Parathyroid adenoma (tissue), 2 donors: ENCODE results near the gene ITPR2.

ENCODE experiments used
- H2AFZ ChIP-seq: fragments of 300-600 bp; sonication (generic); one replicate; pipeline ENCODE4 v1.7.0; 2017; ENCODE audit warnings: antibody characterized with exemption, mild to moderate bottlenecking
- H3K27ac ChIP-seq: fragments of 300-600 bp; sonication (generic); one replicate; pipeline ENCODE4 v1.7.0; 2017
- H3K27me3 ChIP-seq: fragments of 300-600 bp; sonication (generic); one replicate; pipeline ENCODE4 v1.7.0; 2017; ENCODE audit warnings: low read length; ENCODE audit not compliant: control insufficient read depth, insufficient read depth
- H3K36me3 ChIP-seq: fragments of 300-600 bp; sonication (generic); one replicate; pipeline ENCODE4 v1.7.0; 2017; ENCODE audit warnings: low read length; ENCODE audit not compliant: control insufficient read depth, insufficient read depth
- H3K4me1 ChIP-seq: fragments of 300-600 bp; sonication (generic); one replicate; pipeline ENCODE4 v1.7.0; 2017; ENCODE audit warnings: control low read depth
- H3K4me2 ChIP-seq: fragments of 300-600 bp; sonication (generic); one replicate; pipeline ENCODE4 v1.7.0; 2017; ENCODE audit warnings: low read length
- H3K4me3 ChIP-seq: fragments of 300-600 bp; sonication (generic); one replicate; pipeline ENCODE4 v1.7.0; 2017; ENCODE audit warnings: low read depth, low read length
- H3K79me2 ChIP-seq: fragments of 300-600 bp; sonication (generic); one replicate; pipeline ENCODE4 v1.7.0; 2017; ENCODE audit warnings: control low read depth
- H3K9ac ChIP-seq: fragments of 300-600 bp; sonication (generic); one replicate; pipeline ENCODE4 v1.7.0; 2017; ENCODE audit warnings: mild to moderate bottlenecking
- H3K9me3 ChIP-seq: fragments of 300-600 bp; sonication (generic); one replicate; pipeline ENCODE4 v1.7.0; 2017; ENCODE audit warnings: low read length; ENCODE audit not compliant: control insufficient read depth
- TF ChIP-seq, protein P1 (sequence below): fragments of 300-600 bp; sonication (generic); IDR thresholded peaks from one replicate; pipeline ENCODE4 v1.7.0; 2017; ENCODE audit warnings: antibody characterized with exemption, mild to moderate bottlenecking
- donor health status: primary hyperparathyroidism.

The ITPR2 gene

DNA sequence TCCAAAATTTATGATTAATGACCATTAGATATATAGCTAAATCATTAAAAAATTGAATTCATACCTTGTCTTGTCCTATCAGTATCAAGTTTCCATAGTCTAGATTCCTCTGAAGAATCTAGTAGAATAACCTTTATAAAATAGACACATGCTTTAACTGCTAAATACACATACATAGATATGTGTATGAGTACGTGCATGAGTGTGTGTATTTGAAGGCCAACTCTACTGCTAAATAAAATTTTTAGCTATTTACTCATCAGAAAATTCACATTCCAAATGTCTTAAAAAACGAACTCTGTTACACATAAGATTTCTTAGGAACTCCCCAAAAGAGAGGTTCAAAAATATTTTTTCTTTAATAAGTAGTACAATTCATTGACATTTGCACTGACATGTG is 404.6 kb downstream of the ITPR2 start:
- Histone ChIP-seq H3K4me2 (no peak overlapping the region), H3K36me3 (no peaks in the 10 kb centered on the region), H2AFZ (no peak overlapping the region), H3K9me3 (no peaks in the 10 kb centered on the region), H3K27me3 (no peaks in the 10 kb centered on the region), H3K9ac (no peak overlapping the region), H3K4me3 (no peak overlapping the region), H3K4me1 (peaks cover 10% of the 10 kb centered on the region), H3K79me2 (no peaks in the 10 kb centered on the region), H3K27ac (no peak overlapping the region)
- TF ChIP-seq, protein P1, sequence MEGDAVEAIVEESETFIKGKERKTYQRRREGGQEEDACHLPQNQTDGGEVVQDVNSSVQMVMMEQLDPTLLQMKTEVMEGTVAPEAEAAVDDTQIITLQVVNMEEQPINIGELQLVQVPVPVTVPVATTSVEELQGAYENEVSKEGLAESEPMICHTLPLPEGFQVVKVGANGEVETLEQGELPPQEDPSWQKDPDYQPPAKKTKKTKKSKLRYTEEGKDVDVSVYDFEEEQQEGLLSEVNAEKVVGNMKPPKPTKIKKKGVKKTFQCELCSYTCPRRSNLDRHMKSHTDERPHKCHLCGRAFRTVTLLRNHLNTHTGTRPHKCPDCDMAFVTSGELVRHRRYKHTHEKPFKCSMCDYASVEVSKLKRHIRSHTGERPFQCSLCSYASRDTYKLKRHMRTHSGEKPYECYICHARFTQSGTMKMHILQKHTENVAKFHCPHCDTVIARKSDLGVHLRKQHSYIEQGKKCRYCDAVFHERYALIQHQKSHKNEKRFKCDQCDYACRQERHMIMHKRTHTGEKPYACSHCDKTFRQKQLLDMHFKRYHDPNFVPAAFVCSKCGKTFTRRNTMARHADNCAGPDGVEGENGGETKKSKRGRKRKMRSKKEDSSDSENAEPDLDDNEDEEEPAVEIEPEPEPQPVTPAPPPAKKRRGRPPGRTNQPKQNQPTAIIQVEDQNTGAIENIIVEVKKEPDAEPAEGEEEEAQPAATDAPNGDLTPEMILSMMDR, result no peak

DNA sequence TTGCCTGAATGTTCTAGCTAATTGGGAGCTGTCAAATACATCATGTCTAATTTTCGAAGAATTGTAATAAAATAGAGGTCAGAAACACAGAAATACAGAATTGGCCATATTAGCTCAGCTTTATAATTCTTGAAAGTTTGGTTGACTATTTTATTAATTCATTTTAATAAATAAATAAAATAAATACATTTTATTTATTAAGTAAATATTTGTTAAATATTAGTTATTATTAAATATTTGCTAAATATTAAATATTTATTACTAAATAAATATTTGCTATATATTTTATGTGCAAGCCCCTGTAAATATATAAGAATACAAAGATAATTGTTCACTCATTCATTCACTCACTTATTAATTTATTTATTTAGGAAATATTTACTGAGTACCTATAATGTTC is 406.3 kb downstream of the ITPR2 start:
- no peak overlapping the region for H3K4me3 ChIP-seq
- H3K79me2 ChIP-seq, result no peaks in the 10 kb centered on the region
- TF ChIP-seq, protein P1, result no peak
- H3K4me1 ChIP-seq, result peaks cover 10% of the 10 kb centered on the region
- no peak overlapping the region for H3K4me2 ChIP-seq
- no peaks in the 10 kb centered on the region for H3K9me3 ChIP-seq
- no peaks in the 10 kb centered on the region for H3K36me3 ChIP-seq
- H3K27me3 ChIP-seq, result no peaks in the 10 kb centered on the region
- H3K27ac ChIP-seq, result no peak overlapping the region
- no peak overlapping the region for H2AFZ ChIP-seq
- no peak overlapping the region for H3K9ac ChIP-seq

DNA sequence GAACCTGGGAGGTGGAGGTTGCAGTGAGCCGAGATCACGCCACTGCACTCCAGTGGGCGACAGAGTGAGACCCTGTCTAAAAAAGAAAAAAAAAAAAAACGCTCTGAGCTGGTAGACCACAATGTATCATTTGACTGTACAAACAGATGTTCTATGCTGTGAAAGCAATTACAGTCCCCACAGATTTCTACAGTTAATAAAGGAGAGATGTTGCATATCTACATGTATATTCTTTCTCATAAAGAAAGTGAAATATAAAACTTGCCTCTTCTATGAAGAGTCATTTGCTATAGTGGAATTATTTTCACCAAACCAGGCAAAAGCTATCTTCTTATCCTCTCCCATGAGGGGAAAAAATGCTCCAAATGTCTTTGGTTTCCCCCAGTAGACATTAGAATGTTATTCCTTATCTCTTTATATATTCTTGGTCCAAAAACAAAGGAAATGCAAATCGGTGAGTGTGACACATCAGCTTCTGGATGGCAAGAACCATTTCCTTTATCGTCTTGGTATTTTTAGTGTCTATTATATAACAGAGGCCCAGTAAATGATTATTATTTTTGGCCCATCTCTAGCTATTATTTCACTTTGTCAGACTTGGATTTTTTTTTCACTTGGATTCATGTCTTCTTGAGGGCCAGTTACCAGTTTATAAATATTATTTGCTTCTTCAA is 407.3 kb downstream of the ITPR2 start:
- H3K4me1 ChIP-seq, result peaks cover 10% of the 10 kb centered on the region
- TF ChIP-seq, protein P1, result no peak
- no peak overlapping the region for H3K9ac ChIP-seq
- no peak overlapping the region for H3K4me3 ChIP-seq
- H3K9me3 ChIP-seq, result no peaks in the 10 kb centered on the region
- H3K36me3 ChIP-seq, result no peaks in the 10 kb centered on the region
- H2AFZ ChIP-seq, result no peak overlapping the region
- H3K27ac ChIP-seq, result no peak overlapping the region
- H3K4me2 ChIP-seq, result no peak overlapping the region
- H3K27me3 ChIP-seq, result no peaks in the 10 kb centered on the region
- H3K79me2 ChIP-seq, result no peaks in the 10 kb centered on the region

DNA sequence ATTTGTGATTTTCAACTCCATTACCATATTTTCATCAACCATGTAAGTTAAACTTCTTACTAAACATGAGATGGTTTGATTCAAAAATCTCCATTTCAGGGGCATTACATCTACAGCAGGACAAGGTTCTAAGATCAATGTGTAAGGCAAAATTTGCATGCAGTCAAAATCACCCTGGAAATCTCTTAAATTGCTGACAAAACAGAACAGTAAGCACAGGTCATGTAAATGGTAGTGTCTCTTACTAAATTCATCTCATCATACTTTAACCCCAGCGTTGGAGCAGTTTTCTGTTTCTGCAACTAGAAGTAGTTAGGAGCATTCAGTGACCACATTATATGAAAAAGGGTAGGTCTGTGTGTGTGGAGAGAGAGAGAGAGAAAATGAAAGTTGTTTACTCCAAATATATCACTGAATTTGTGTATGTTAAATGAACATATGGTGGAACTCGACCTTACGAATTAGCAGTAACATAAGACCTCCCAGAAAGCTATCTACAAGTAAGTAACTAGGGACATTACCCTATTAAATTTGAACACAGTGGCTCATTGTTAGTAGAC is 410.1 kb downstream of the ITPR2 start:
- H2AFZ ChIP-seq, result no peak overlapping the region
- no peak overlapping the region for H3K9ac ChIP-seq
- no peak overlapping the region for H3K4me3 ChIP-seq
- no peak overlapping the region for H3K4me2 ChIP-seq
- TF ChIP-seq, protein P1, result no peak
- no peaks in the 10 kb centered on the region for H3K36me3 ChIP-seq
- no peaks in the 10 kb centered on the region for H3K4me1 ChIP-seq
- H3K27me3 ChIP-seq, result no peaks in the 10 kb centered on the region
- H3K9me3 ChIP-seq, result no peaks in the 10 kb centered on the region
- H3K79me2 ChIP-seq, result no peaks in the 10 kb centered on the region
- H3K27ac ChIP-seq, result no peak overlapping the region

DNA sequence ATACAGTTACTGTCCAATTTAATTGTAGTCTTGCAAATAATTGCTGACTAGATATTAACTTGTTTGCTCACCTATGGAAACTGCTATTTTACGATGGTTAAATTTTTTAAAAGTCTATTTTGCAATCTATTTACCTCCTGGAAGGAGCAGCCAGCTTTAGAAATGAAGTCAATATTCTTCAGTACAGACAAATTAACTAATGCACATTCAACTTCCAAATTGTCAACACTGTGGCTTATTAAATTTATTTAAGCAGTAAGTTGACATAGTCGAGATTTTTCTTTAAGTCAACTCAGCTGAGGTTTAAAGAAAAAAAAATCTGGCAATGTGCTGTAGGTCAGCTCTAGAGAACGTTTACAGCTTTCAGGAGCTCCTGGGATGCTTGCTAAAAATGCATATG is 416.4 kb downstream of the ITPR2 start:
- H3K79me2 ChIP-seq, result no peaks in the 10 kb centered on the region
- no peaks in the 10 kb centered on the region for H3K27me3 ChIP-seq
- TF ChIP-seq, protein P1, result no peak
- H2AFZ ChIP-seq, result no peak overlapping the region
- H3K4me2 ChIP-seq, result no peak overlapping the region
- H3K9me3 ChIP-seq, result no peaks in the 10 kb centered on the region
- no peak overlapping the region for H3K9ac ChIP-seq
- no peak overlapping the region for H3K4me3 ChIP-seq
- no peaks in the 10 kb centered on the region for H3K4me1 ChIP-seq
- no peak overlapping the region for H3K27ac ChIP-seq
- no peaks in the 10 kb centered on the region for H3K36me3 ChIP-seq
